Activated naive CD4-positive, alpha-beta T cell treated with anti-CD3 and anti-CD28 coated beads, Interleukin-2, amount 50 U/mL, for 72 hours (primary cell): ENCODE results near the gene SARS1. TPM values are rescaled to one million over a fixed set of nuclear protein-coding genes. Genes with fewer than 3 reads are reported as not detected.
"Not testable (repeated sequence)": the region's sequence is repeated elsewhere in the genome, so short reads cannot be mapped to it uniquely, and the experiment has no call there.

ENCODE experiments used
- ATAC-seq, 2 donors: fragments of 150-1000 bp; cut with Tn5 transposase; 2 replicates each; pipeline ENCODE4 v1.10.0; 2021; ENCODE audit warnings: mild to moderate bottlenecking in 2 of 2, moderate library complexity in 2 of 2
- DNase-seq, 2 donors: peaks; one replicate each; pipeline ENCODE4 v3.0.0; 2021 to 2022; ENCODE audit warnings: low spot score in 2 of 2
- H3K27ac Mint-ChIP-seq, 2 donors: one replicate each; pipeline ENCODE4 v1.8.0; 2022; ENCODE audit warnings: mild to moderate bottlenecking in 2 of 2, mixed read lengths in 2 of 2
- H3K36me3 Mint-ChIP-seq, 2 donors: one replicate each; pipeline ENCODE4 v1.8.0; 2022; ENCODE audit warnings: mixed read lengths in 2 of 2
- H3K9me3 Mint-ChIP-seq, 2 donors: one replicate each; pipeline ENCODE4 v1.8.0; 2022; ENCODE audit warnings: mixed read lengths in 2 of 2
- total RNA-seq, 2 donors: library from RNA; stranded (reverse); gene quantifications; one replicate each; pipeline ENCODE4 v1.2.3, GENCODE V29; 2022

Gene SARS1, protein sequence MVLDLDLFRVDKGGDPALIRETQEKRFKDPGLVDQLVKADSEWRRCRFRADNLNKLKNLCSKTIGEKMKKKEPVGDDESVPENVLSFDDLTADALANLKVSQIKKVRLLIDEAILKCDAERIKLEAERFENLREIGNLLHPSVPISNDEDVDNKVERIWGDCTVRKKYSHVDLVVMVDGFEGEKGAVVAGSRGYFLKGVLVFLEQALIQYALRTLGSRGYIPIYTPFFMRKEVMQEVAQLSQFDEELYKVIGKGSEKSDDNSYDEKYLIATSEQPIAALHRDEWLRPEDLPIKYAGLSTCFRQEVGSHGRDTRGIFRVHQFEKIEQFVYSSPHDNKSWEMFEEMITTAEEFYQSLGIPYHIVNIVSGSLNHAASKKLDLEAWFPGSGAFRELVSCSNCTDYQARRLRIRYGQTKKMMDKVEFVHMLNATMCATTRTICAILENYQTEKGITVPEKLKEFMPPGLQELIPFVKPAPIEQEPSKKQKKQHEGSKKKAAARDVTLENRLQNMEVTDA
- total RNA-seq = 100 to 1,000 TPM; 179 to 273 TPM

DNA sequence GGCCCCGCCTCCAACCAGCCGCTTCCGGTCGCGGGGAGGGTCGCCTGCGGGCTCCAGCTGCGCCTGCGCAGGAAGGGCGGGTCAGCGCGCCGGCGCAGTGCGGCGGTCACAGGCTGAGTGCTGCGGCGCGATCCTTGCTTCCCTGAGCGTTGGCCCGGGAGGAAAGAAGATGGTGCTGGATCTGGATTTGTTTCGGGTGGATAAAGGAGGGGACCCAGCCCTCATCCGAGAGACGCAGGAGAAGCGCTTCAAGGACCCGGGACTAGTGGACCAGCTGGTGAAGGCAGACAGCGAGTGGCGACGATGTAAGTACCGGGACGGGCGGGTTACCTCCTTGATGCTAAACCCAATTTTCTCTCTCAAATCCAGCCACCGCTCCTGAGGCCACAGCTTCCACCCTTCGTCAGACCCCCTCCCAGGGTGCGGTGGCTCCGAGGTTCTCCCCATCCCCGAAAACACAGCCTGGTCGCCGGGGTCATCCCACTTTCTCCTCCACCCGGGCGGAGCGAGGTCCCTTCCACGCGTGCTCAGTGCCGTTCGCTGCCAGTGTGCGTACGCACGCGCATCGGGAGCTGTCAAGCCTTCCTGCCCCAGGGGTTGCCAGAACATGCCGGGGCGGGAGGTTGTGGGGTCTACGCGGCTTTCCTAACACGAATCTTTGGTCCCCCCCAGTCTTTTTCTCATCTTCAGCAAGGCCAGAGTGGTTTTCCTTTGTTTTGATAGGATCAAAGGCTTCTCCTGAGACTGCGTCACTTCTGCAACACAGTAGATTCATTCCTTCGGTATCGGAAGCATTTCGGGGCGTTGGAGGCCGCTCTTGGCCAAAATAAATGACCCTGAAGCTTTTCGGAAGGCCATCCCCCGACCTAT lies at the start of gene SARS1:
TSS of gene SARS1 (plus strand) at position 95 of the 870 bp plus-strand sequence. CDS start at position 170, 75 bp downstream.
- Mint-ChIP-seq H3K36me3 (peaks cover 36 to 42% of the 10 kb centered on the region in 2 donors), H3K27ac (peak within 1 kb of the TSS; percentile 98 to 99), H3K9me3 (peaks cover 0 to 5% of the 10 kb centered on the region in 2 donors)
- ATAC-seq (peak; percentile 83 to 89), DNase-seq (peak; percentile 91 to 95)

DNA sequence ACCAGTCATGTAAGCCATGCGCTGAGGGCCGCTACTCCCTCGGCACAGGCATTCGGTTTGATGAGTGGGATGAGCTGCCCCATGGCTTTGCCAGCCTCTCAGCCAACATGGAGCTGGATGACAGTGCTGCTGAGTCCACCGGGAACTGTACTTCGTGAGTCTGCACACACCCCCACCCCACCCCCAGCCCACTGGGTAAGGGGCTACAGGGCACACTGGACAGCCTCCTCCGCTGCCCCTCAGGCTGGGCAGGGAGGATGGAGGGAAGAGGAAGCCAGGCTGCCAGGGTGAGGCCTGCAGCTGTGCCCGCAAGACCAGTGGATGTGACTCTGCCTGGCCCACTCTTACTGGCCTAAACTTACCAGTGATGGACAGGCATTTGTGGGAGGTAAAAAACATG lies 49.2 kb upstream of the SARS1 start:
- no peak for DNase-seq

DNA sequence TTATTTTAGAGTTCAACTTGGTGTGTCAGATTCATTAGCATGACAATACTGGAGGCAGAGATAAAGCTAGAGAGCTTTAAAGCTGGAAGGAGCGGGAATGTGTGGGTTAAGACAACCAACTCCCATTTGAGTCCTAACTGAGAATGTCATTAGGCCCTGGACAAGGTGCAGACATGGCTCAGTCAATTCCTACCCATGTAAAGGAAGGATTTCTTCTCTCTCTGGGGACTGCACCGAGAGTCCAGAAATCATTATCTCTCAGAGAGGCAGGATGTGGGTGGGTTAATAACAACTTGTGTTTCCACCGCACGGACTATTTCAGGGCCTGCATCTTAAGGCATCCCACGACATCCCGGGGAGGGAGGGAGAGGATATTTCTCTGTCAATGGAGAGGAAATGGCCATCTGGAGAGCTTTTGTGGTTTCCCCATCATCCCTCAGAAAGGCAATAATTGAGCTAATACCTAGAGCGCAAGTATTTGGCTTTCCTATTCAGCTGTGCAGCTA lies 46.7 kb upstream of the SARS1 start:
- H3K36me3 Mint-ChIP-seq = no peaks in the 10 kb centered on the region
- DNase-seq (no peak), ATAC-seq (no peak)
- no peaks in the 10 kb centered on the region for H3K9me3 Mint-ChIP-seq
- no peak overlapping the region for H3K27ac Mint-ChIP-seq

More for the DNA sequence above, 49.2 kb upstream of the SARS1 start:
- Mint-ChIP-seq H3K36me3 (no peaks in the 10 kb centered on the region), H3K9me3 (no peaks in the 10 kb centered on the region), H3K27ac (no peak overlapping the region)
- ATAC-seq = no peak

DNA sequence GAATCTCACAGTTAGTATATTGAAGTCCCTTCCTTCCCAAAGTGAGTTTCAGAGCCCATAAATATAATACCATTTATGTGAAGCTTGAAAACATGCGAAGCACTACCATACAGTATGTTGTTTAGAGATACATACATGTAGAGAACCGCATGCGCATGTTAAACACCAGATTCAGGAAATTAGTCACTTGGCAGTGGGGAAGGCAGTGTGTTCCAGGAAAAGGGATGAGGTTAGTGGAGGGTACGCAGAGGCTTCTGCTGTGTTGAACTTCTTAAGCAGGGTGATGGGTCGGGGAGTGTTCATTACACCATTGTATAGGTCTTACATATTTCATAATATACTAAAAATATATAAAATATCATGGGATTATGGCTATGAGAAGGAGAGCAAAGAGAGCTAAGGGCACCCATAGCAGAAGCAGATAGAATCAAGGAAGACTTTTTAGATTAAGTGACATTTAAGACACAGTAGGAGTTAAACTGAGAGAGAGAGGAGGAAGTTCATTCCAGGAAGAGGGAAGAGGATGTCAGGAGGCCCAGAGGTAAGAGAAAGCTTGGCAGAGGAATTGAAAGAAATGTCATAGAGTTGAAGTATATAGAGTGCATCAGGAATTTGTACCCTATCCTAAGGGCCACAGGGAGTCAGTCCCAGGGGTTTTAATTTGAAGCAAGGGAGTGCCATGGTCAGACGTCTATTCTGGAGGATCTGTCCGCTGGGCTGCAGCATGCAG lies 43.5 kb upstream of the SARS1 start:
- DNase-seq = no peak
- Mint-ChIP-seq H3K27ac (no peak overlapping the region), H3K36me3 (no peaks in the 10 kb centered on the region), H3K9me3 (no peaks in the 10 kb centered on the region)
- no peak for ATAC-seq

DNA sequence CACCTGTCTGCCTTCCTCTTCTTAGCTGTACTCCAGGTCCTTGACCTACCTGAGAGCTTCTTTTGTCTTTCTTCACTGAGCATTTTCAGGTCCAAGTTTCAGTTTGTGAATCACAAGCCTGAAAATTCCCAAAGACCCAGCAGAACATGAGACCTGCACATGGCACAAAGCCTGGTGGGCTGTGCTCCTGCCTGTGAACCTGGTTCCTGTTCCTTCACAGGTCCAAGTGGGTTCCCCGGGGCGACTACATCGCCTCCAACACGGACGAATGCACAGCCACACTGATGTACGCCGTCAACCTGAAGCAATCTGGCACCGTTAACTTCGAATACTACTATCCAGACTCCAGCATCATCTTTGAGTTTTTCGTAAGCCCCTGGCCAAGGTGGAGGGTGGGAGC lies 42.1 kb upstream of the SARS1 start:
- H3K27ac Mint-ChIP-seq = peak overlapping the region in 1 of 2 donors; percentile 4
- no peaks in the 10 kb centered on the region for H3K36me3 Mint-ChIP-seq
- H3K9me3 Mint-ChIP-seq = no peaks in the 10 kb centered on the region
- ATAC-seq (no peak), DNase-seq (no peak)

DNA sequence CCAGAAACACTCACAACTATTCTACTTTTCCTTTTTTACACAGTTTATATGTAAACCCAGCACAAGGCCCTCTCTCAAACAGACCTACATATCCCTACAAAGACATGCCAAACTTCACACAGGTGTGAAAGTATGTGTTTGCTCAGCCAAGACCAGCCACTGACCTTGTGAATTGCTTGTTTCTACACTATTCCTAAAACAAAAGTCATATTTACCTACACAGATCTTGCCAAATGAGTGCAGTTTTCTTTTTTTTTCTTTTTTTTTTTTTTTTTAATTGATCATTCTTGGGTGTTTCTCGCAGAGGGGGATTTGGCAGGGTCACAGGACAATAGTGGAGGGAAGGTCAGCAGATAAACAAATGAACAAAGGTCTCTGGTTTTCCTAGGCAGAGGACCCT lies 37.4 kb upstream of the SARS1 start:
- DNase-seq, ATAC-seq, H3K36me3 Mint-ChIP-seq: not testable (repeated sequence)

DNA sequence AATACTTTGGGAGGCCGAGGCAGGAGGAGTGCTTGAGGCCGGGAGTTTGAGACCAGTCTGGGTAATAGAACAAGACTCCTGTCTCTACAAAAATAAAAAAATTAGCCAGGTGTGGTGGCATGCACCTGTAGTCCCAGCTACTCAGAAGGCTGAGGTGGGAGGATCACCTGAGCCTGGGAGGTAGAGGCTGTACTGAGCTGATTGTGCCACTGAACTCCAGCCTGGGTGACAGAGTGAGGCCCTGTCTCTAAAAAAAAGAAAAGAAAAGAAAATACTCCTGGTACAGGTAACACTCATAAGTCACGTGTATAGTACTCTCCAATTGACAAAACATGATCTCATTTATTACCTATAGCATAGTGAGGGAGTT lies 33.0 kb upstream of the SARS1 start:
- not testable (repeated sequence) for H3K27ac Mint-ChIP-seq, DNase-seq, ATAC-seq, H3K9me3 Mint-ChIP-seq, H3K36me3 Mint-ChIP-seq

More for the DNA sequence above, 37.4 kb upstream of the SARS1 start:
- not testable (repeated sequence) for H3K27ac Mint-ChIP-seq, H3K9me3 Mint-ChIP-seq

DNA sequence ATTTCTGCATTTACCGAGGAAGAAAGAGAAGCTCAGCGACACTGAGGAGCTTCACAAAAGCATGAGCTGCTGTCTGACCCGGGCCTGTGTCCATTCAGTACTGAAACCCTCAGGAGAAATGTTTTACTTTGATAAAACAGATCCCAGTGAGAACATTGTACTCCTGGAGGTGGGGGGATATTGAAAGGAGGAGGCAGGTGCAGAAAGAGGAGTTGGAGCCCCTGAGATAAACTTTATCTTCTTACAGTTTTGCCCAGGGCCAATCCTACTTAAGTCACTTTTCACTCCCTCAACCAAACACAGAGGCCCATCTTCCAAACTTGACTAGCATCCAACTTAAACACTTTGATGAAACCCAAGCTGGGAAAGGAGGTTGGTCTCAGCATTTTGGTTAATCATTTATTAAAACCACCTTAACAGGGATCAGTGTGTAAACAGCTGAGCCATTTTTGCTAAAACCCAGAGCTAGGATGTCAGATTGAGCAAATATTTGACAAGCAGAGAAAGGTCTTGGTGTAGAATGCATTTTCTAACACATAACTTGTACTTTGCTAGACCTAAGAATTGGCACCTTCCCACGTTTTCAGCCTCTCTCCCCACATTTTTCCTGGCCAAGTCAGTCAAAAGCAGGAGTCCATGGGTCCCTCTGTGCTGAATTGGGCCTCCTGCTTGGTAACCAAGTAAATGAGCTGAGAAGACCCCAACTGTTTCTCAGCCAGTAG lies 32.5 kb upstream of the SARS1 start:
- ATAC-seq (no peak), DNase-seq (no peak)
- H3K36me3 Mint-ChIP-seq = no peaks in the 10 kb centered on the region
- no peak overlapping the region for H3K27ac Mint-ChIP-seq
- H3K9me3 Mint-ChIP-seq = no peaks in the 10 kb centered on the region

DNA sequence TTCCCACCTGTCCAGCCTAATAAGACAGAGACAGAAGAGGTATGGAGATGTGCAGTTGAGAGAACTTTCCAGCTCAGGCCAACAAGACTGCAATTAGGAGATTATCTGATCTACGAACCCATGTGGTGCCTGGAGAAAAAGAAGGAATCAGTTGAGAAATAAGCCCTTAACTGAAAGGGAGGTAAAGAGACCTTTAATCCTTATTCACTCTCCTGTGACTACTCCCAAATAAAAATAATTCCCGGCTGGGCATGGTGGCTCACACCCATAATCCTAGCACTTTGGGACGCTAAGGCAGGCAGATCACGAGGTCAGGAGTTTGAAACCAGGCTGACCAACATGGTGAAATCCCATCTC lies 31.9 kb upstream of the SARS1 start:
- no peak for ATAC-seq
- no peak for DNase-seq
- H3K27ac Mint-ChIP-seq = no peak overlapping the region
- H3K9me3 Mint-ChIP-seq = no peaks in the 10 kb centered on the region
- no peaks in the 10 kb centered on the region for H3K36me3 Mint-ChIP-seq

DNA sequence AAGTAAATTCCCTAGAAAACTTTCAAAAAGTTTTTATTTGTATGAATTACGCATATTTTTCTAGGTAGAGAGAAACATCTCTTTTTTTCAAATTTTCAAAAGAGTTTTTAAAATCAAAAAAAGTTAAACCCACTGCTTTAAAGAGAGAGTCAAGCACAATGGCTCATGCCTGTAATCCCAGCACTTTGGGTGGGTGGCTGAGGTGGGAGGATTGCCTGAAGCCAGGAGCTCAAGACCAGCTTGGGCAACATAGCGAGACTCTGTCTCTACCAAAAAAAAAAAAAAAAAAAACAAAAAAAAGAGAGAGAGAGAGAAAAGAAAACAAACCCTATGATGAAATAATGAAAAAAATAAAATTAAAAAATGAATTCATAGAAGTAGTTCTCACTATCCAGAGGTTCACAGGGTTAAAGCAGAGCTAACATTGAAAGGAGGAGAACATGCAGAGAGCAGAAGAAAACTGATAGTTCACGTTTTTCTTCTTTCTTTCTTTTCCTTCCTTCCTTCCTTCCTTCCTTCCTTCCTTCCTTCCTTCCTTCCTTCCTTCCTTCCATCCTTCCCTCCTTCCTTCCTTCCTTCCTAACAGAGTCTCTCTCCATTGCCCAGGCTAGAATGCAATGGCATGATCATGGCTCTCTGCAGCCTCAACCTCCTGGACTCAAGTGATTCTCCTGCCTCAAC lies 30.5 kb upstream of the SARS1 start:
- no peak for ATAC-seq
- Mint-ChIP-seq H3K9me3 (no peaks in the 10 kb centered on the region), H3K27ac (no peak overlapping the region), H3K36me3 (no peaks in the 10 kb centered on the region)
- DNase-seq = no peak

DNA sequence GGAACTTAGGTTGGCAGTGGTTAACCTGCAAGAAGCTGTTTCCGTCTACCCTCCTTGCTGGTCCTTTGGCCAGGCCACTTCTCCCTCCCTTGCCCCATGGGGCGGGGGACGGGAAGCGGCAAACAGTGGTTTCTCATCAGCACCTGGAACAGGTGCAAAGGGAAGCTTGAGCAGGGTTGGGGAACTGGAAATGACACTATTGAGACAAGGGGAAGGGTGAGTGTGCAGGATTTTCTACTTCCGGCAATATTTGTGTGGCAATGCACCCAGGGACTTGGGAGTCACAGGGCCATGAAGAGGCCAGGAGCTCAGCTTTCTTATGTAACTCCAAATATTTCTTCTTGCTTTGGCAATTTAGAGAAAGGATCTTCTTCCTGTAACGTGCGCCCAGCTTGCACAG lies 29.0 kb upstream of the SARS1 start:
- DNase-seq (no peak), ATAC-seq (no peak)
- H3K36me3 Mint-ChIP-seq = no peaks in the 10 kb centered on the region
- no peaks in the 10 kb centered on the region for H3K9me3 Mint-ChIP-seq
- no peak overlapping the region for H3K27ac Mint-ChIP-seq

DNA sequence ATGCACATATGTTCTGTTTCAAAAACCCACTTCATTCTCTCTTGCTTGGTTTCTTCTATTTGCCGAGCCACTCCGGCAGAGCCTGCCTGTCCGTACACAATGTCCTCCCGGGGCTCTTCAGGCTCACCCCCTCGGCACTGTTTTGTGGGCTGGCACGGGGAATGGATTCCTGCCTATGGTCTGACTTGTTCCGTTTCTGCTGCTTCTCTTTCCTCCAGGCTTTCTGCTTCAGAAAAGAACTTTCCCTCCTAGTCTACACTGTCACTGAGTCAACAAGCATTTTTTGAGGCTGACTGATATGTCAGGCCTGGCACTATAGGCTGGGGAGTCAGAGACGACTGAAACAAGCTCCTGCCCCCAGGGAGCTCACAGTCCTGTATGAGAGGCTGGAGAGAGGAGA lies 28.4 kb upstream of the SARS1 start:
- ATAC-seq = no peak
- Mint-ChIP-seq H3K36me3 (no peaks in the 10 kb centered on the region), H3K27ac (peak overlapping the region; percentile 11 to 23), H3K9me3 (no peaks in the 10 kb centered on the region)
- no peak for DNase-seq

DNA sequence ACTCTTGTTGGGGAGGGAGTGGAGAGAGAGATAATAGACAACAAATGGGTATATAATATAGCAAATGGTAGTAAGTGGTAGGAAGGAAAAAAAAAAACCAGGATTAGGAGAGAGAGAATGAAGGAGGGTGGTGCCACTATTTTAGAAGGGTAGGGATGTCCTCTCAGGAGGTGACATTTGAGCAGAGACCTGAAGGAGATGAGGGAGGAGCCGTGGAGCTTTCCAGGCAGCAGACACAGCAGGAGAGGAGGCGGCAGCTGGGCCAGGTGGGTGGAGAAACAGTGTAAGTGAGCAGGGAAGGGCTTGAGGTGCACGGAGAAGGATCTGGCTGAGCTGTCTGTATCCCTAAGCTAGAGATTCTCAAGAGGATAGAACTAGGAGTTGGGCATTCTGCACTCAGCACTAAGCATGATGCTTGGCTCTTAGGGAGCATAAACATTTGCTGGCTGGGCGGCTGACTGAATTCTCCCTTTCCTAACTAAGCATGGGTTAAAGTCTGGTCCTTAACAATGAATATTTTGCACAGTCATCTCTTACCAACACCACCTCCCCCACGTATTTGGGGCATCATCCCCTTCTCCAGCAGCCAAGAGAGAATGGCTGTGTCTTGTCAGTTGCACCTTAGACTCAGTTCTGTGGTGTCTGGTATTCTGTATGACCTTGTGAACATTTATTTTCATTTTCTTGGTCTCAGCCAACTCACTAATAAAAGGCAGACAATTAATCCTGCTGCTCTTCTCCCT lies 27.6 kb upstream of the SARS1 start:
- peak overlapping the region; percentile 11 to 23 for H3K27ac Mint-ChIP-seq
- no peak for DNase-seq
- no peak for ATAC-seq
- H3K36me3 Mint-ChIP-seq = no peaks in the 10 kb centered on the region
- H3K9me3 Mint-ChIP-seq = no peaks in the 10 kb centered on the region

DNA sequence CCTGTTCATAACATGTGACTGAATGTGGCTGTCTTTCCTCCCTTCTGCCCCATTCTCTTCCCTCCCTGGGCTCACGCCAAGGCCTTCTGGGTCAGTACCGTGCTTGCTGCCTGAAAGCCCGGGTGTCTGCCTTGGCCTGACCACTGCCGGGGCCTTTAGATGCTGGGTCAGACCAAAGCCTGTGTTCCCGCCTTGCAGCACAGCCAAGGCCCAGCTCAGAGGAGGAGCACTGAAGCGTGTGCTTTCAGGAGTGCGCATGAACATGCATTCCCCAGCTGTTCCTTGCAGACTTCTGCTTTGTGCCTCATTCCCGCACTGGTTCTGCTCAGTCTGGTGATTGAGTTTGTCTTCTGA lies 27.0 kb upstream of the SARS1 start:
- Mint-ChIP-seq H3K36me3 (no peaks in the 10 kb centered on the region), H3K27ac (no peak overlapping the region), H3K9me3 (no peaks in the 10 kb centered on the region)
- ATAC-seq (no peak), DNase-seq (no peak)

DNA sequence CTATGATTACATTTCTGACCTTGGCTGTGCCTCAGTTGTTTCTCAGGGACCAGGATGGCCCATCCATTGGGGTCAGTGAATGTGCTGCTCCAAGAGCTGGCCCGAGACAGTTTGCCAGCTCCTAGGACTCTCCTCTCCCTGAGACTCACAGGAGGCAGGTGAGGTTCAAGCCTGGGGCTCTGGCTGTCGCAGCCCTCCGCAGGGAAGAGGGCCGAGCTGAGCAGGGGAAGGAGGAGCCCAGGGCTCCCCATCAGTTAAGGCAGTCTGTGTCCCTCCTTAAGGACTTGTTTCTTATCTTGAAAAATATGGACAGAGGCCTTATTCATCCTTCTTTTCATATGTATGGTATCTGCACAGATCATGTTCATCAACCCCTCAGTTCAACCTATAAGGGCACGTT lies 26.6 kb upstream of the SARS1 start:
- no peak for DNase-seq
- Mint-ChIP-seq H3K36me3 (no peaks in the 10 kb centered on the region), H3K9me3 (no peaks in the 10 kb centered on the region), H3K27ac (no peak overlapping the region)
- no peak for ATAC-seq
